Fibroblast of the aortic adventitia (primary cell): Measurements from ENCODE around the gene AP4E1. TPM values are rescaled to one million over a fixed set of nuclear protein-coding genes. Genes with fewer than 3 reads are reported as not detected.

Source experiments
- DNase-seq: peaks from one replicate; pipeline ENCODE4 v3.0.0-alpha.2; 2010; ENCODE audit warnings: low read depth
- H3K4me3 ChIP-seq: 2 replicates; pipeline ENCODE4 v1.5.1; 2011; ENCODE audit warnings: low read depth, mild to moderate bottlenecking, control low read depth, low read length, moderate library complexity
- total RNA-seq: library from RNA; depleted of rRNA; stranded (reverse); fragments of >200 nt; gene quantifications from 2 replicates; pipeline ENCODE4 v1.2.3, GENCODE V29; 2012; ENCODE audit warnings: low replicate concordance
- TF ChIP-seq, protein P1 (sequence below): IDR thresholded peaks from 2 replicates; pipeline ENCODE4 v1.5.1; 2011; ENCODE audit warnings: mild to moderate bottlenecking, low read length, control low read depth, inconsistent platforms; ENCODE audit not compliant: insufficient read depth

AP4E1 gene
- total RNA-seq, 1 donor, result 17.1 TPM

DNA sequence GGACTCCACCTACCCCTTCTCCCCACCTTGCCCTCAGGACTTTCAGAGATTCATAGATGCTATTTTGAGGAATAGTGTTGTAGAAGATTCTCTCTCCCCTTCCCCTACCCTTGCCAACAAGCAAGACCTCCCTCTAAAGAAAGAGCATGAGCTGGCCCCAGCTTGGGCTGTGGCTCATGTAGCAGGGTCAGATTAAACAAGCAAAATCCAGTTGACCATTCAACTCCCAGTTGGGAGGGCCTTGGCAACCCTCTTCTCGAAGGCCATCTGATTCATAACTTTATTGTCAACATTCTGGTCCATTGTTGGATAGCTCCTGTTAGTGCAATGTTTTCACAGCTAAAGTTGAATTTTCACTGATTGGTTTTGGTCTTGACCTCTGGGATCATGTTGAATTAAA lies 145.1 kb downstream of the AP4E1 start:
- no peak for DNase-seq
- H3K4me3 ChIP-seq, result no peak overlapping the region
- TF ChIP-seq, protein P1, sequence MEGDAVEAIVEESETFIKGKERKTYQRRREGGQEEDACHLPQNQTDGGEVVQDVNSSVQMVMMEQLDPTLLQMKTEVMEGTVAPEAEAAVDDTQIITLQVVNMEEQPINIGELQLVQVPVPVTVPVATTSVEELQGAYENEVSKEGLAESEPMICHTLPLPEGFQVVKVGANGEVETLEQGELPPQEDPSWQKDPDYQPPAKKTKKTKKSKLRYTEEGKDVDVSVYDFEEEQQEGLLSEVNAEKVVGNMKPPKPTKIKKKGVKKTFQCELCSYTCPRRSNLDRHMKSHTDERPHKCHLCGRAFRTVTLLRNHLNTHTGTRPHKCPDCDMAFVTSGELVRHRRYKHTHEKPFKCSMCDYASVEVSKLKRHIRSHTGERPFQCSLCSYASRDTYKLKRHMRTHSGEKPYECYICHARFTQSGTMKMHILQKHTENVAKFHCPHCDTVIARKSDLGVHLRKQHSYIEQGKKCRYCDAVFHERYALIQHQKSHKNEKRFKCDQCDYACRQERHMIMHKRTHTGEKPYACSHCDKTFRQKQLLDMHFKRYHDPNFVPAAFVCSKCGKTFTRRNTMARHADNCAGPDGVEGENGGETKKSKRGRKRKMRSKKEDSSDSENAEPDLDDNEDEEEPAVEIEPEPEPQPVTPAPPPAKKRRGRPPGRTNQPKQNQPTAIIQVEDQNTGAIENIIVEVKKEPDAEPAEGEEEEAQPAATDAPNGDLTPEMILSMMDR, result no peak

DNA sequence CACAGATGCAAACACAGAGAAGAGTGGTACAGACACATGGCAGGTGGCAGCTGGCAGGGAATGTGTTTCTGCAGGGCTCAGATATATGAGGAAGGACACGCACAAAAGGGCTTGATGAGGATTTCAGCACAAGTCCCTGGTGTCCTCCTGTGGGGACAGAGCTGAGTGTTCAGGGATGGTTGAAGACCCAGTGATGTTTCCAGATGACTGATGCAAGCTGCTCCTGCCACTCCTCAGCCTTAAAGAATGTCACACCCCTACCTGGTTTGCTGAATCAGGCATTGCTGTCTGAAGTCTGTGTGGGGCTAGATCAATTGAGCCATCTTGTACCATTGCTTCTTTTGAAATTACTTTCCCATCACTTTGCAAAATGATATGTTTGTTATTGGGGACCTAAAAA lies 146.1 kb downstream of the AP4E1 start:
- TF ChIP-seq, protein P1, result no peak
- H3K4me3 ChIP-seq, result no peak overlapping the region
- no peak for DNase-seq

Other genes with a start within 250 kb of the AP4E1 start
- 92.6 and 101 TPM in 2 replicates for gene TRPM7, start 221.9 kb upstream of the AP4E1 start, total RNA-seq
- 51.9 and 128 TPM in 2 replicates for gene SPPL2A, start 143.0 kb upstream of the AP4E1 start, total RNA-seq
- 10.3 and 22.4 TPM in 2 replicates for gene TNFAIP8L3, start 186.2 kb downstream of the AP4E1 start, total RNA-seq